ENCODE measurements around the gene LORICRIN.
A peak's percentile ranks its signal among the peaks of the same experiment; 100 is the strongest.
"Not testable (repeated sequence)": the region's sequence is repeated elsewhere in the genome, so short reads cannot be mapped to it uniquely, and the experiment has no call there.

The LORICRIN gene

GRCh38 chr1:153259387-153259786 lies at the start of gene LORICRIN:
LORICRIN (plus strand) TSS chr1:153259687; CDS start chr1:153260950, 1,263 bp downstream.
- no peak for DNase-seq

DNA sequence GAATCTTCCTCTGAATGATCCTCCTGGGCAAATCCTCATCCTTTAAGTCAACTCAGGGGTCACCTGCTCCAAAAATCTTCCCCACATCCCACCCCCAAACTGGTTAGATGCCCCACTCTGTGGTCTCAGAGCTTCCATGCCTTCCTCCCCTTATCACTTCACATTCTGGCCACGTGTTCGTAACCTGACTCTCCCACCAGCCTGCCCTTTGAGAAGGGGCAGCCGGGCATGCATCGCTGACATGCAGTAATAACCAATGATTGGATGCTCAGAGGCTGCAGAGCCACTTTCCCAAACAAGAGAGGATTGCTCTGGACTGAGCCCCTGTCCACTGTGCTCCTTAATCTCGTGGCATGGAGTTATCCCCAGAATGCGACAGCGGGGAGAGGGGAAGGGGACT lies 49.3 kb upstream of the LORICRIN start:
- no peak for DNase-seq

DNA sequence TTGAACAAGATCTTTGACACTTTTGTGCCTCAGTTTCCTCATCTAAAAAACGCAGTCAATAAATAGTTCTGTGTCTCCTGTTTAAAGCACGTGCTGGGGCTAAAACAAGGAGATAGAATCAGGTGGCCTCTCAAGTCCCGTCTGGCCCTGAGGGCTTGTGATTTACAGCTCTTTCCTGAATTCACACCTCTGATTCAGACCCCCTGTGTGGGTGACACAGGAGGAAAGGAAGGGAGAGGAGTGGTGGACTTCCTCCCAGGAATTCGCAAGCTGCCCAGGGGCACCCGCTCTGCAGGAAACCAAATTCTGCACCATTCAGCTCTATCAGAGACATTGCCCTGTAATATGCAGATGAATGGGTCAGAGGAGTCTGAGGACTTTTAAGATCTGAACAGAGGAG lies 47.3 kb upstream of the LORICRIN start:
- no peak for DNase-seq

DNA sequence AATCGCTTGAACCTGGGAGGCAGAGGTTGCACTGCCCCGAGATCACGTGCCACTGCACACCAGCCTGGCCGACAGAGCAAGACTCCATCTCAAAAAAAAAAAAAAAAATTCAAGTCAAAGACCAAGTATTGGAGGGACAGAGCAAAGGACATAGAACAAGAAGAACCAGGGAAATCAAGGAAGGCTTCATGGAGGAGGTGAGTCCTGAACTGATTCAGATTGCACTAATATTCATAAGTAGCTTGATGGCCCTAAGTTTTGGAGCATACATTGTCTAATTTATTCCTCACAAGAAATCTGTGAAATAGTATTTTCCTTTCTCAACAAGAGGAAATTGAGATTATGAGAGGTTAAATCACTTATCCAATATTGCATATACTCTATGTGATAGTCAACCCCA lies 46.0 kb upstream of the LORICRIN start:
- no peak for DNase-seq

- no peak for DNase-seq
Observed at GRCh38 chr1:153217212-153217611, 42.3 kb upstream of the LORICRIN start, which contains the start of gene PRR9. PRR9 (plus strand) TSS chr1:153217584; CDS start chr1:153218145, 561 bp downstream.

DNA sequence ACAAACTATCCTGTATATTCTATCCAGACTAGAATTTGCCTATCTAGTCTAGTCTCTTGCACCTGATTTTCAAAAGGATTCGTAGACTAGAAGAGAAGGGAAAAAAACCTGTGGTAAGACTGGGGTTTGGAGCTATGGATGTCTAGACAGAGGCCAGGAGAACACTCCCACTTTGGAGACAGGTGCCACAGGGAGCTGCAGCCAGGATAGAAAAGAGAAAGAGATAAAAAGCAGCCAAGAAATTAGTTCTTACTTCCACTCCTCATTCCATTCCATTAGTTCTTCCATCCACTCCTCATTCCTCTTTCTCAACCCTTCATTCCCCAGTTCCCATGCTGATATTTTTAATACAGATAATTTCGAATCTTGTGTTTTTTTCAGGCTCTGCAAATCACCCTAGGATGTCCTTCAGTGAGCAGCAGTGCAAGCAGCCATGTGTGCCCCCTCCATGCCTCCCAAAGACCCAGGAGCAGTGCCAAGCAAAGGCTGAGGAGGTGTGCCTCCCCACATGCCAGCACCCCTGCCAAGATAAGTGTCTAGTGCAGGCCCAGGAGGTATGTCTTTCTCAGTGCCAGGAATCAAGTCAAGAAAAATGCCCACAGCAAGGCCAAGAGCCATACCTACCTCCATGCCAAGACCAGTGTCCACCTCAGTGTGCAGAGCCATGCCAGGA lies 41.6 kb upstream of the LORICRIN start:
- no peak for DNase-seq

DNA sequence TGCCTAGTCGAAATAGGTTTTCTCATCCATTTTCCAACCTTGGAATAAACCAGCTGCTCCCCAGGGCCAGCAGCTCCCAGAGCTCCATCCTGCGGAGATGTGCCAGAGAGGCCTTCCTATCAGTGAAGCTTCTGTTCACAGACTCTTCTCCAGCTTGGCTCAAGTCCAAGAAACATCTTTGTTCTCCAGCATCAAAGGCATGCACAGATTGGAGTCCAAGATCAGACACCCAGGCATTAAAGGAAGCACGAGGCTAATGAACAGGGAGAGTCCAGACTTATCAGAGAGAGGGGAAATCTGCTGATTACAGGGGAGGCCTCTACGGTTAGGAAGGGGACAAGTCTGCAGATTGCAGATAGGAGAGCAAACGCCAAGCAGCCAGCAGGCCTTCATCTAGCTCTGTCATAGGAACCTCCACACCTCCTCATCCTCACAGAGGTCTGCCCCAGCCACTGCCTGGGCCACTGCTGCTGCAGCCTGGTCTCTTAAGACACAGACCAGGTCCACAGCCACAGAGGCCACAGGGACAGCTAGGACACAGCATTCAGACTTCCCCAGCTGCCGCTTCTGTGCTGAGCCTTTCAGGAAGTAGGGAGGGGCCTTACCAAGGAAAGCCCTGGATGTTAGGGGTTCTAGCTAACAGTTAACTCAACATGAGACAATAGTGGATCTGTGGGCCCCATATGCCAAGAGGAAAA lies 38.7 kb upstream of the LORICRIN start:
- DNase-seq: no peak

GRCh38 chr1:153223040-153223891 lies 36.2 kb upstream of the LORICRIN start:
- peak; percentile 52 for DNase-seq

DNA sequence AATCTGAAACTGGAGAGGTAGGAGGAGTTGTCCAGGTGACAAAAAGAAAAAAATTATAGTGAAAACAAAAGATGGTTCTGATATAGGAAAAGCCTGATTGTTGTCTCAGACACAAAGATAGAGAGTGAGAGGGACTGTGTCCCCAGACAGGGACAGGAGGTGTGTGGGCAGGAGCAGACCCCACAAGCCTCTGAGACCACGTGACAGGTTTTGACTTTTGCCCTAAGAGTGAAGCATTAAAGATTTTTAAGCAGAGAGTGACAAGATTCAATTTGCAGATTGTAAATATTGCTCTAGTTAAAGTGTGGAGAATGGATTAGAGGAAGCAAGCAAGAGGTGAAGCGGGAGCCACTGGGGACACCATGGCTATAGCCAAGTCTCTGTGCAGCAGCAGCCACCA lies 31.7 kb upstream of the LORICRIN start:
- no peak for DNase-seq

DNA sequence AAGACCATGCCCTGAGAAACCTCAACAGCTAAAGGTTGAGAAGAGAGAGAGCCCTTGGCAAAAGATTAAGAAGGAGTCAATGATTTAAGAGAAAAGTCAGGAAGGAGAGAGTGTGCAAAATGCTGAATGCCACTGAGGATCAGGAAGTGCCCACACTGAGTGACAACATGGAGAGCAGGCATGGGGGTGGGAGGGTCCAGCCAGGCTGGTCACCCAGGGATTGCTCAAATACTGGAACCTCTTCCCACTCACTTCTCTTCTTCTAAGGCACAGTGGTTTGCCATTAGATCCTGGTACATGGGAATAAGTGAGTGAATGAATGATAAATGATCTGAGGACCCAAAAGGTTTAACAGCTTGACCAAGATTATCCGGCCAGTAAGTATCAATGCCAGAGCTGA lies 31.0 kb upstream of the LORICRIN start:
- no peak for DNase-seq

- DNase-seq: not testable (repeated sequence)
Observed at GRCh38 chr1:153229076-153229829, 30.2 kb upstream of the LORICRIN start.

DNA sequence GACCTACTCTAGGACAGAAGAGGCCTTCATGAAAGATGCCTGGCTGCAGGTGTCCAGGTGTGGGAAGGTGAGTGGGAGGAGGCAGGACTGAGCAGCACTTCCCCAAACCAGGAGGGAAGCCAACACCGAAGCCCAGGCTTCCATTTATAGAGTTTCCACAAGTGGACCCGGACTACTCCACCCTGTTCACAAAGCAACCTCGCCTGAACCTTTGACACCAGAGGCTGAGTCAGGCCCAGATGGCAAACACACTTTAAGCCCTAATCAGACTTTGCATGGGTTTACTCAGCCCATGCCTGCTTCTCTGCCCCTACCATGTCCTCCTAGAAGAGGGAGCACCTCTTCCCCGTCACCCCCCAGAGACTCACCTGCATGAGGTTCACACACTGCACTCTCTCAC lies 28.1 kb upstream of the LORICRIN start:
- DNase-seq: no peak

DNA sequence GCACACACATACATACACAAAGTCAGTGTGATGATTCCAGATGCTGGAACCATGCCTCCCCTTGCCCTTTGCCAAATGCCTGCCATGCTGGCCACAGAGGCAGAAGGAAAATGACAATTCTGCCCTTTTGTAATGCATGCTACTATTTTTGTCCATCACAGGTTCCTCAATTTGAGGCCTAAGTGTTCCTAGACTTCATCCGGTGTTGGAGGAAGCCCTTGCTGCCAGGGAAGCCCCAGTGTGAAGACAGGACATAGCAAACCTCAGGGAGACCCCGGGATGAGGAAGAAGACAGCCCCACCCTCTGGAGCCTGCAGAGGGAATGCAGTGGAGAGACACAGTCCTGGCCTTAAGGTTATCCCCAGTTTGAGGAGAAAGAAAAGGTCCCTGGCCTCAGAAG lies 27.7 kb upstream of the LORICRIN start:
- no peak for DNase-seq

DNA sequence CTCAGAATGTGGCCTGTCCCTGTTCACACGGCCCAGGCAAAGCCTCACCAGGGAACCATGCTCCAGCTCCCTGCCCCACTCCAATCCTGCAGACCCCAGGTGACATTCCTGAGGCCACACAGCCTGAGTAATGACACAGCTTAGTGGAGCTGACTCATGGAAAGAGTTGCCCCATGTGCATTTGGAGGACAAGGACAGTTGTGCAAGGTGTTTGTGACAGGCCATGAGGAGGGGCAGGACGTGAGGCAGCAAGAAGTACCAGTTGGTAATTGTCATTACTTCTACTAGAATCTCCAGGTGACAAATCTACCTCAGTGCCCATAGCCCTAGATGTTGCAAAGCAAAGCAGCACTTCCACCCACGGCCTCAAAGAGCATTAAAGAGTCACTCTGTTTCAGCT lies 26.9 kb upstream of the LORICRIN start:
- DNase-seq: no peak

- DNase-seq: no peak
Observed at GRCh38 chr1:153233448-153233847, 26.0 kb upstream of the LORICRIN start.

DNA sequence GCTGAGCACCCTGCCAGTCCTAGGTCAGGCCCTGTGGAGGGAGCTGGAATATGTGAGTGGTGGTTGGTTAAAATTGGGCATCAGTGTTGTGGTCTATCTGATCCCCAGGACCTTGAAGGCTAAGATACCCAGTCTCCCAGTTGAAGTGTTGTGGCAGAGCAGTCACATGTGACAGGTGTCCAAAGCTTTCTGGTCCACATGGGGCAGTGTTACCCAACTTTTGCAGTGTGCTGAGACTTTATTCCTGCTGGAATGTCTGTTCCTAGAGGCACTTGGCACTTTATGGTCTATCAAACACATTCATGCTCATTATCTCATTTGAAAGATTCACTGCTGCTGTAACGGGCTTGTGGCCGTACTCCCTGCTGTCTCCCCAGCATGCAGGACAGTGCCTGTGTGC lies 21.0 kb upstream of the LORICRIN start:
- DNase-seq: no peak

GRCh38 chr1:153242160-153242559 lies 17.3 kb upstream of the LORICRIN start:
- DNase-seq: no peak

DNA sequence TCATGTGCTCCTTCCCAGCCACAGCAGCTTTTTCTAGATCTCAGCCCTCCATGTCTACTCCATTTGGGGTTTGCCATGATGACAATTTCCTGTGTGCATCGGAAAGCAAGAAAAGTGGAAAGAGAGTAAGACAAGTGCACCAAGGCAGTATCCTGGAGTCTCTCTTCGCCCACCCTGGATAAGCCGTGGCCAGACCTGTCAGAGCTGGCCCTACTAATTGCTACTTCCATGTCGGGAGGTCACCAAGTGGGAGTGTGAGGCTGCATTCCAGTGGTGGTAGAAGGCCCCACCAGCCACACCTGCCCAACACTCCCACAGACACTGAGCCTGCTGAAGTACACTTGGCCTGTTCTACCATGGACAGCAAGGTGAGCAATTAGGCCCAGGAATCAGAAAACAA lies 14.0 kb upstream of the LORICRIN start:
- no peak for DNase-seq

DNA sequence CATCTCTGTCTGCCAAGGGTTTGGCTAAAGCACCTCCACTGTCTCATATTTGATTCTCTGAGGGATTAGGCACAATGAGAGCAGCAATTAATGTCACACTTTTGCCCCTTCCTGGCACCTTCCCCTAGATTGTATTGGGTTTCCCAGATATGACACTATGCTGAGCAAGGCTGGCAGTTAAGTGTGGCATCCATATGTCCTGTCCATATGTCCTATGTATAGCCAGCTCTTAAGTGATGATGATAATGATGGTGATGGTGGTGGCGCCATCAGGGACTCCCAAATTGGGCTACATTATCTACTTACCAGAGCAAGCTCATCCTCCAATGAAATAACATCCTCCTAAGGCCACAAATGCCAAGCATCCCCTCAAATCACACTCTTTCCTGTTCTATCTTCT lies 13.5 kb upstream of the LORICRIN start:
- no peak for DNase-seq

- no peak for DNase-seq
Observed at GRCh38 chr1:153246825-153247224, 12.7 kb upstream of the LORICRIN start.

- DNase-seq: no peak
Observed at GRCh38 chr1:153248176-153248879, 11.2 kb upstream of the LORICRIN start.

- no peak for DNase-seq
Observed at GRCh38 chr1:153250166-153250565, 9.3 kb upstream of the LORICRIN start.

Measured in DMS153 (cell line).